22Rv1 (cell line): Measurements from ENCODE around the gene IBTK.
A peak's percentile ranks its signal among the peaks of the same experiment; 100 is the strongest.
"Not testable (repeated sequence)": the region's sequence is repeated elsewhere in the genome, so short reads cannot be mapped to it uniquely, and the experiment has no call there.

Experiments
- H3K27ac ChIP-seq: fragments of 450-650 bp; 2 replicates; pipeline ENCODE4 v1.5.1; 2017
- ZFX ChIP-seq: fragments of 450-650 bp; IDR thresholded peaks from 2 replicates; pipeline ENCODE4 v1.6.1; 2017; ENCODE audit warnings: antibody characterized with exemption, borderline replicate concordance
- TF ChIP-seq, protein P1 (sequence below): fragments of 450-650 bp; IDR thresholded peaks from 2 replicates; pipeline ENCODE4 v1.5.1; 2017; ENCODE audit warnings: mild to moderate bottlenecking

IBTK gene

DNA sequence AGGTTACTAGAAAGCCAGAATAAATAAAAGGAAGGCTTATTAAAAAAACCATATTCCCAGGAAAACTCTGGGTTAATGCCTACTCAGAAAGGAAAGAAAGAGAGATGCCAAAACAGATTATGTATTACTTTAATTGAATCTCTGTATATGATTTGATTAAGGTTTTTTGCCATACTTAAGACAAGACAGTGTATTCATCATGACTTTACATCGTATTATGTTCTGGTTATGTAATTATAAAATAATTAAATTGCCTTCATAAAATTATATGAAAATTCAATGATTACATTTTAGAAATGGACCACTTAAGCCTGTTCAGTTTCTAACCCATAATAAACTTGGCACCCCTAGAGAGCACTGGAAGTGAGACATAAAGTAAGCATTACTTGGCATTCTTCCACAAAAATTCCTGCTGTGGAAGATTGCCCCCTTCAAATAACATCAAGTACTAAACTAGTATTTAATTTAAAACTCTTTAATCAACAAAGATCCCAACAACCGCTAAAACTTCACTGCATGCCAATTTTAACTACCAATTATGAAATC is 20.8 kb upstream of the IBTK start:
- TF ChIP-seq, protein P1, sequence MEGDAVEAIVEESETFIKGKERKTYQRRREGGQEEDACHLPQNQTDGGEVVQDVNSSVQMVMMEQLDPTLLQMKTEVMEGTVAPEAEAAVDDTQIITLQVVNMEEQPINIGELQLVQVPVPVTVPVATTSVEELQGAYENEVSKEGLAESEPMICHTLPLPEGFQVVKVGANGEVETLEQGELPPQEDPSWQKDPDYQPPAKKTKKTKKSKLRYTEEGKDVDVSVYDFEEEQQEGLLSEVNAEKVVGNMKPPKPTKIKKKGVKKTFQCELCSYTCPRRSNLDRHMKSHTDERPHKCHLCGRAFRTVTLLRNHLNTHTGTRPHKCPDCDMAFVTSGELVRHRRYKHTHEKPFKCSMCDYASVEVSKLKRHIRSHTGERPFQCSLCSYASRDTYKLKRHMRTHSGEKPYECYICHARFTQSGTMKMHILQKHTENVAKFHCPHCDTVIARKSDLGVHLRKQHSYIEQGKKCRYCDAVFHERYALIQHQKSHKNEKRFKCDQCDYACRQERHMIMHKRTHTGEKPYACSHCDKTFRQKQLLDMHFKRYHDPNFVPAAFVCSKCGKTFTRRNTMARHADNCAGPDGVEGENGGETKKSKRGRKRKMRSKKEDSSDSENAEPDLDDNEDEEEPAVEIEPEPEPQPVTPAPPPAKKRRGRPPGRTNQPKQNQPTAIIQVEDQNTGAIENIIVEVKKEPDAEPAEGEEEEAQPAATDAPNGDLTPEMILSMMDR, result no peak
- H3K27ac ChIP-seq, result no peak overlapping the region

DNA sequence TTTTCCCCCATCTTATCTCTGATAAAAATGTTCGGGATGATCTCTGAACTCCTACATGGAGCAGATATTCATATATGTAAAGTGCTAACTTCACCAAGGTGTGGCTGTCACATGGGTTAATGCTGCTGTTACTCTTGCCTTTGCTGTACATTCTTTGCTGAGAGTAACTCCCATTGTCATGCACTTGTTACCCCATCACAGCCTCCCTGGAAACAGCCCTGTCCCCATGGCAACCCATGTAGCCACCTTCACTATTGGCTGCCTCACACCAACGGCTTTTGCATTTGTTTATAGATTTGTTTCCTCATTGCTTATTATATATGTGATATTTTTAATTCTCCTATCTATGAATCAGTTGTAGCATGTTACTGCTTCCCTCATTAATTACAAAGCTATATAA is 17.3 kb upstream of the IBTK start:
- H3K27ac ChIP-seq, result no peak overlapping the region
- no peak for TF ChIP-seq ZFX
- TF ChIP-seq, protein P1, result no peak

- H3K27ac ChIP-seq, result no peak overlapping the region
- TF ChIP-seq ZFX, result no peak
- TF ChIP-seq, protein P1, result no peak
Observed at GRCh38 chr6:82264321-82264720, 16.8 kb upstream of the IBTK start.

DNA sequence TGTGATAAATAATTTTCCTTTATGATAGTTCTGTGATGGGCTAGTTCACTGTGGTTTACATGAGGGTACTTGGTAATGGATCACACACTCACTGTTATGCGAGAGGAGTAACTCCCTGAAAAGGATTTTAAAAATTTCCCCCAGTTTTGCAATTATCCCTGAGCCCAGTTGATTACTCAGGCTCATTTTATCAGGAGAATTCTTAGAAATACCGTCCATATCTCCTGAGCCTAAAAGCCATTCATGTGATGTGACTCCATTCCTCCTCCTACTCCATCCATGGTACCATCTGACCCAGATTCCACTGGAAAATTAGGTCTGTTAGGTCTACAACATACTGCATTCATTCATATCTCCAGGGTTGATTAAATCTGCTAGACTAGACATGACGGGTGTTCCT is 16.4 kb upstream of the IBTK start:
- no peak overlapping the region for H3K27ac ChIP-seq
- TF ChIP-seq ZFX, result no peak
- TF ChIP-seq, protein P1, result no peak

- H3K27ac ChIP-seq, result no peak overlapping the region
Observed at GRCh38 chr6:82260997-82261732, 13.6 kb upstream of the IBTK start.

DNA sequence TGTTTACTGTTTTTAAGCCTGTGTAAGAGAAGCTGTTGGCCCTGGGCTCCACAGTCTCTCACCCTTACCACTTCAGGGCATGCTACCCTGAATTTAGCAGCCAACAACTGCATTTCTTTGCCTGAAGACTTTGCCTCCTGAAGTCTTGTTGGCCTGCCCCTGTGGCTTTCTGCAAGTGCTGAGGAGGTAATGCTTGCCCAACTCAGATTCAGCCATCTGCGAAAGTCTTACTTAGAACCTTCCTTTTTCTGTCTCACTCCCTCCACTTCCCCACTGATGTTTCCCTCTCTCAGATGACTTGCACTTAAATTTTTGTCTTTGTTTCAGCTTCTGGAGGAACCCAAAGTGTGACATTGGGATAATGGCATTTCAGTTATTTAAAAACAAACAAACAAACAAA is 11.8 kb upstream of the IBTK start:
- TF ChIP-seq ZFX, result no peak
- TF ChIP-seq, protein P1, result no peak
- no peak overlapping the region for H3K27ac ChIP-seq

More at GRCh38 chr6:82260997-82261732, 13.6 kb upstream of the IBTK start:
- TF ChIP-seq ZFX, result no peak
- TF ChIP-seq, protein P1, result no peak

GRCh38 chr6:82257088-82257774 is 9.7 kb upstream of the IBTK start:
- H3K27ac ChIP-seq, result no peak overlapping the region
- TF ChIP-seq ZFX, result no peak
- TF ChIP-seq, protein P1, result peak; percentile 76

- not testable (repeated sequence) for H3K27ac ChIP-seq
Observed at GRCh38 chr6:82254722-82255121, 7.2 kb upstream of the IBTK start.
